HepG2 (cell line): ENCODE measurements around the gene HMGCR. TPM values are rescaled to one million over a fixed set of nuclear protein-coding genes. Genes with fewer than 3 reads are reported as not detected.
A peak's percentile ranks its signal among the peaks of the same experiment; 100 is the strongest.

Experiments
- ATAC-seq: fragments of 200-7000 bp; cut with Tn5 transposase; 3 replicates; pipeline ENCODE4 v1.9.1; 2020; ENCODE audit warnings: mild to moderate bottlenecking, moderate library complexity
- BruUV-seq: library from RNA; stranded (reverse); fragments of 400-500 nt; replicated peaks from 2 replicates; lab custom pipeline; 2021; lab: Mats Ljungman, UMichigan
- CTCF ChIA-PET: fragments of 300-600 bp; formaldehyde crosslinking; extraction: SDS; loops from one replicate; lab custom pipeline; 2021; ENCODE audit warnings: low total read pairs, inconsistent platforms, low intra/inter-chr PET ratio; lab: Yijun Ruan, JAX
- POLR2A ChIA-PET: fragments of 350-600 bp; sonication (Branson Sonifier 250); formaldehyde crosslinking; loops from one replicate; lab custom pipeline; 2020; ENCODE audit warnings: antibody characterized with exemption, inconsistent platforms; lab: Yijun Ruan, JAX
- DNase-seq: peaks from one replicate; pipeline ENCODE4 v3.0.0-alpha.2; 2015; ENCODE audit warnings: low spot score
- FAIRE-seq: peaks from 3 replicates; lab custom pipeline; 2011; peaks lifted over from hg19 to GRCh38; lab: Jason Lieb, UNC
- H2AFZ ChIP-seq: one replicate; pipeline ENCODE4 v1.6.1; 2011; ENCODE audit warnings: low read length, inconsistent platforms
- H3K27ac ChIP-seq: fragments of 300-600 bp; 3 replicates; pipeline ENCODE4 v1.8.0; 2011; ENCODE audit warnings: mixed run types, mild to moderate bottlenecking, mixed read lengths, low read length, inconsistent platforms; ENCODE audit not compliant: insufficient read depth; ENCODE audit errors: extremely low read length
- H3K27me3 ChIP-seq, 2 experiments: fragments of 200-600 bp in 1 of 2; 2 replicates in 1 of 2; 3 replicates in 1 of 2; pipeline versions ENCODE4 v1.6.0 to v1.8.0; 2011; ENCODE audit warnings: low read length in 2 of 2, mild to moderate bottlenecking in 2 of 2, moderate library complexity in 2 of 2, inconsistent platforms in 1 of 2; ENCODE audit not compliant: insufficient read depth in 2 of 2, control insufficient read depth in 1 of 2
- H3K36me3 ChIP-seq, 2 experiments: fragments of 200-600 bp in 1 of 2; replicated peaks in 1 of 2; 2 replicates in 1 of 2; 3 replicates in 1 of 2; pipeline versions ENCODE4 v1.5.1 to v1.8.0; 2011; ENCODE audit warnings: low read length in 2 of 2, inconsistent platforms in 1 of 2; ENCODE audit not compliant: insufficient read depth in 2 of 2, control insufficient read depth in 1 of 2
- H3K4me1 ChIP-seq: 2 replicates; pipeline ENCODE4 v1.5.1; 2012; ENCODE audit warnings: low read length, inconsistent platforms; ENCODE audit not compliant: insufficient read depth
- H3K4me2 ChIP-seq: 2 replicates; pipeline ENCODE4 v1.6.0; 2011; ENCODE audit warnings: low read depth, low read length, inconsistent platforms
- H3K4me3 ChIP-seq, 3 experiments: fragments of 200-600 bp in 1 of 3; sonication (generic), shearing (Covaris generic) in 1 of 3; replicated peaks in 1 of 3; 2 replicates each; pipeline ENCODE4 v1.5.1; 2011 to 2016; ENCODE audit warnings: low read length in 3 of 3, inconsistent platforms in 2 of 3, low read depth in 2 of 3, mild to moderate bottlenecking in 2 of 3, control low read depth in 1 of 3, mixed read lengths in 1 of 3; ENCODE audit not compliant: insufficient read depth in 1 of 3
- H3K79me2 ChIP-seq: one replicate; pipeline ENCODE4 v1.6.1; 2011; ENCODE audit warnings: low read length, inconsistent platforms; ENCODE audit not compliant: insufficient read depth
- H3K9ac ChIP-seq: 2 replicates; pipeline ENCODE4 v1.6.0; 2011; ENCODE audit warnings: mild to moderate bottlenecking, low read depth, low read length, inconsistent platforms; ENCODE audit not compliant: insufficient read depth
- H3K9me3 ChIP-seq: 2 replicates; pipeline ENCODE4 v1.5.1; 2012; ENCODE audit warnings: mild to moderate bottlenecking, low read length
- H4K20me1 ChIP-seq: 2 replicates; pipeline ENCODE4 v1.6.0; 2011; ENCODE audit warnings: inconsistent platforms, mild to moderate bottlenecking, low read length, moderate library complexity; ENCODE audit not compliant: insufficient read depth
- ARID3A ChIP-seq: IDR thresholded peaks from 2 replicates; pipeline ENCODE4 v1.6.1; 2012; ENCODE audit warnings: low read depth, low read length, improper control_type of control experiment
- ELK4 ChIP-seq: sonication (generic); formaldehyde crosslinking; IDR thresholded peaks from 2 replicates; pipeline ENCODE4 v1.9.0; 2021; ENCODE audit warnings: missing genetic modification reagents, borderline replicate concordance
- GATAD1 ChIP-seq: IDR thresholded peaks from 2 replicates; pipeline ENCODE4 v1.6.1; 2016; ENCODE audit warnings: missing genetic modification reagents, missing compliant biosample characterization
- LBX2 ChIP-seq: sonication (generic); formaldehyde crosslinking; IDR thresholded peaks from 2 replicates; pipeline ENCODE4 v1.5.0; 2020; ENCODE audit warnings: missing genetic modification reagents, mild to moderate bottlenecking, borderline replicate concordance
- MTA1 ChIP-seq: sonication (generic); formaldehyde crosslinking; IDR thresholded peaks from 2 replicates; pipeline ENCODE4 v1.4.0; 2020; ENCODE audit warnings: missing genetic modification reagents, mild to moderate bottlenecking, borderline replicate concordance
- MTF1 ChIP-seq: sonication (generic); formaldehyde crosslinking; IDR thresholded peaks from 2 replicates; pipeline ENCODE4 v1.5.0; 2020; ENCODE audit warnings: missing genetic modification reagents
- NFE2L2 ChIP-seq: fragments of 150-350 bp; IDR thresholded peaks from 2 replicates; pipeline ENCODE4 v1.6.1; 2014; ENCODE audit warnings: low read length
- PHF21A ChIP-seq: sonication (generic); formaldehyde crosslinking; IDR thresholded peaks from 2 replicates; pipeline ENCODE4 v1.5.0; 2020; ENCODE audit warnings: mild to moderate bottlenecking, missing genetic modification reagents
- POLR2AphosphoS5 ChIP-seq: IDR thresholded peaks from 2 replicates; pipeline ENCODE4 v1.6.1; 2012; ENCODE audit warnings: low read depth, low read length
- PRMT3 ChIP-seq: sonication (generic); formaldehyde crosslinking; IDR thresholded peaks from 2 replicates; pipeline ENCODE4 v1.8.1; 2022; ENCODE audit warnings: low read depth, mild to moderate bottlenecking, moderate library complexity, missing genetic modification reagents, borderline replicate concordance
- RAD21 ChIP-seq: fragments of 450-650 bp; formaldehyde crosslinking; IDR thresholded peaks from 2 replicates; pipeline ENCODE4 v1.5.0; 2020; ENCODE audit warnings: mild to moderate bottlenecking
- SYNCRIP ChIP-seq: fragments of 200-400 bp; formaldehyde crosslinking; IDR thresholded peaks from 2 replicates; pipeline ENCODE4 v1.6.1; 2018; ENCODE audit warnings: mild to moderate bottlenecking, low read depth, low read length; ENCODE audit not compliant: insufficient read depth
- ZNF24 ChIP-seq: fragments of 450-650 bp; IDR thresholded peaks from 2 replicates; pipeline ENCODE4 v1.6.1; 2017; ENCODE audit warnings: antibody characterized with exemption, mild to moderate bottlenecking
- ZNF263 ChIP-seq: sonication (generic); formaldehyde crosslinking; IDR thresholded peaks from 2 replicates; pipeline ENCODE4 v1.4.0; 2020; ENCODE audit warnings: missing genetic modification reagents
- ZNF282 ChIP-seq: fragments of 450-650 bp; IDR thresholded peaks from 2 replicates; pipeline ENCODE4 v1.6.1; 2018; ENCODE audit not compliant: partially characterized antibody
- ZNF570 ChIP-seq: sonication (generic); formaldehyde crosslinking; IDR thresholded peaks from 2 replicates; pipeline ENCODE4 v1.4.0; 2020; ENCODE audit warnings: mild to moderate bottlenecking, missing genetic modification reagents, borderline replicate concordance
- WGBS: methylation state at CpG from one replicate; pipeline ENCODE4 v1.1.6; 2017; ENCODE audit warnings: low lambda C conversion rate; 5-methylcytosine and 5-hydroxymethylcytosine counted together
- in situ Hi-C: cut with HindIII; loops from 2 replicates; pipeline ENCODE4 v1.10.0; 2017; ENCODE audit warnings: low pct_unique_long_range_greater_than_20kb; ENCODE audit not compliant: extremely low pct_ligation_motif_present
- intact Hi-C: fragments of 100-400 bp; cut with micrococcal nuclease; formaldehyde crosslinking; loops from one replicate; pipeline ENCODE4 v1.10.0; 2022; ENCODE audit not compliant: unreplicated experiment
- polyA plus RNA-seq, 8 experiments: library from polyadenylated mRNA; depleted of rRNA in 3 of 8; stranded (reverse) in 7 of 8; unstranded in 1 of 8; fragments of >200 nt; fragmentation: Illumina TruSeq in 4 of 8; extraction: Trizol in 4 of 8; gene quantifications; 2 replicates each; pipeline versions ENCODE4 v1.2.1 to v1.2.3, GENCODE V29; 2011 to 2016; ENCODE audit warnings: low read depth in 4 of 8, missing spikeins in 1 of 8, mixed read lengths in 1 of 8; ENCODE audit not compliant: insufficient read depth in 1 of 8
- total RNA-seq, 5 experiments: library from RNA; depleted of rRNA; stranded (reverse); fragments of >200 nt; fragmentation: Illumina TruSeq; extraction: Trizol; gene quantifications; 2 replicates each; pipeline ENCODE4 v1.2.3, GENCODE V29; 2016; ENCODE audit warnings: low read depth in 1 of 5

The HMGCR gene
- total and polyA plus RNA-seq, 2 of the 13 experiments (the other 11 are each of a cell fraction or from before 2014, with no cell fraction given), result 43.0 to 144 TPM

DNA sequence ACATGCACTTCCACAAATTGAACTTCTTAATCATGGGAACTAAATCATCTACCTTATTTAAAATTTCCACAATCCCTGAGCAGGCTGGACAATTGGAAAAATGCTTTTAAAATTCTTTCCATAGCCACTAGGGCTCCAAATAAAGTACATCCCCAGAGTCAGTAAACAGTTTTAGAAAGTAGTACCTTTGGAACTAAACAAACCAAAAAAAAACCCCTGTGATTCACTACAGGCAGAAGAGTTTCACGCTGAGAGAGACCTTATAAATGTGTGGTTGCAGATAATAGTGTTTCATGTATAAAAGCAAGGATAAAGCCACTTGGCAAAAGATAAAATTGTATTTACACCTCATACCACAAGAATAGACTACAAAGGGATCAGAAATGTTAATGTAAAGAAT, 11.8 kb upstream of the HMGCR start (continued):
- TF ChIP-seq ZNF263 (CRISPR knock-in tag) (no peak), ZNF282 (no peak), ARID3A (0 out of 2 replicates have a peak, but pooled peaks have one; percentile 37), LBX2 (no peak), GATAD1 (CRISPR knock-in tag) (no peak), ELK4 (CRISPR knock-in tag) (no peak), NFE2L2 (no peak)
- TF ChIP-seq, all 625 proteins: peak for 3

DNA sequence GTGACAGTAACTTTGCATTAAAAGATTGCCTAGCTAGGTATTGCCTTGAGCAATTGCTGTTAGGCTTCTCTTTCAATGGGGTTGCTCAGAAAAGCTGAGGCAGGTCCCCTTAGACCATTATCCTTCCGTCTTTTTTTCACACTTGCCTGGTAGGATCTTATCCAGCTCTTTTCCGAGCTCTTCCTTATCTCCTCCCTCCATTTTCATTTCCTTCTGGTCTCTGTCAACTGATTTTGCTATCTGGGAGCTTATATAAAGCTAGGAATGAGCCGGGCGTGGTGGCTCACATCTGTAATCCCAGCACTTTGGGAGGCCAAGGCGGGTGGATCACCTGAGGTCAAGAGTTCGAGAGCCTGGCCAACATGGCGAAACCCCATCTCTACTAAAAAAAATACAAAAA, 6.6 kb upstream of the HMGCR start:
- ATAC-seq (no peak), FAIRE-seq (no peak), DNase-seq (no peak)
- peaks cover 2% of the 10 kb centered on the region for H3K79me2 ChIP-seq
- CTCF ChIA-PET, result no interaction called here
- no peak overlapping the region for H3K9ac ChIP-seq
- BruUV-seq, result no TSS peak
- POLR2A ChIA-PET, result interaction anchor here (0.7 kb wide), 1 partner anchor 96 kb away, joined by 4 read pairs; no protein-coding TSS in a partner anchor
- no peak overlapping the region for H2AFZ ChIP-seq
- no peaks in the 10 kb centered on the region for H4K20me1 ChIP-seq
- intact Hi-C loops, result no loop called here
- H3K4me1 ChIP-seq, result peaks cover 75% of the 10 kb centered on the region
- H3K4me2 ChIP-seq, result no peak overlapping the region
- no peaks in the 10 kb centered on the region for H3K9me3 ChIP-seq
- no peak overlapping the region for H3K4me3 ChIP-seq
- no peaks in the 10 kb centered on the region for H3K27me3 ChIP-seq
- peak overlapping the region; percentile 83 for H3K27ac ChIP-seq
- in situ Hi-C loops, result no loop called here
- WGBS, result 94% methylated on average over 7 of the region's 7 CpGs
- no peaks in the 10 kb centered on the region for H3K36me3 ChIP-seq
- TF ChIP-seq PRMT3 (CRISPR knock-in tag), result no peak
- TF ChIP-seq SYNCRIP, result no peak
- TF ChIP-seq MTA1, result no peak
- no peak for TF ChIP-seq MTF1
- no peak for TF ChIP-seq POLR2AphosphoS5
- TF ChIP-seq PHF21A (CRISPR knock-in tag), result no peak
- no peak for TF ChIP-seq ZNF570
- TF ChIP-seq RAD21 (CRISPR knock-in tag), result no peak
- TF ChIP-seq ZNF24, result no peak
